ENCODE results near the gene DNAJC24. TPM values are rescaled to one million over a fixed set of nuclear protein-coding genes. Genes with fewer than 3 reads are reported as not detected.

Gene DNAJC24
- total RNA-seq, 1 experiment from 2014 or later = 19.0 TPM

GRCh38 chr11:31449040-31449439 is 79.4 kb downstream of the DNAJC24 start:
- Mint-ChIP-seq H3K9me3 (ENCODE audit: unreplicated experiment) (peaks cover 10% of the 10 kb centered on the region), H3K4me3 (ENCODE audit: unreplicated experiment) (no peak overlapping the region), H3K4me1 (ENCODE audit: insufficient read depth, unreplicated experiment) (peaks cover 10% of the 10 kb centered on the region), H3K27ac (ENCODE audit: low read depth, unreplicated experiment) (no peak overlapping the region), H3K27me3 (ENCODE audit: insufficient read depth, unreplicated experiment) (no peaks in the 10 kb centered on the region), H3K36me3 (ENCODE audit: insufficient read depth, unreplicated experiment) (peaks cover 9% of the 10 kb centered on the region)
- POLR2A ChIA-PET = interaction anchor here (0.6 to 0.7 kb wide), 2 partner anchors 11 to 59 kb away, joined by 3 to 4 read pairs; no protein-coding TSS in a partner anchor
- intact Hi-C loops (cut with micrococcal nuclease) = no loop called here
- no peak for DNase-seq (ENCODE audit: unreplicated experiment)
- no TSS peak for BruUV-seq (replicated peaks)
- no peak for TF ChIP-seq CTCF (IDR thresholded peaks at IDR 0.05; ENCODE audit: unreplicated experiment)
- CTCF ChIA-PET = interaction anchor here (0.6 to 0.7 kb wide), 3 partner anchors 17 to 68 kb away, joined by 3 read pairs; no protein-coding TSS in a partner anchor

GRCh38 chr11:31450841-31451240 is 81.2 kb downstream of the DNAJC24 start:
- no peak for TF ChIP-seq CTCF (IDR thresholded peaks at IDR 0.05; ENCODE audit: unreplicated experiment)
- peaks cover 9% of the 10 kb centered on the region for H3K4me1 Mint-ChIP-seq (ENCODE audit: insufficient read depth, unreplicated experiment)
- H3K36me3 Mint-ChIP-seq (ENCODE audit: insufficient read depth, unreplicated experiment) = peaks cover 5% of the 10 kb centered on the region
- no peak overlapping the region for H3K4me3 Mint-ChIP-seq (ENCODE audit: unreplicated experiment)
- ChIA-PET CTCF (interaction anchor here (0.6 kb wide), 1 partner anchor 874 kb away, joined by 3 read pairs; no protein-coding TSS in a partner anchor), POLR2A (interaction anchor here (0.6 kb wide), 1 partner anchor 1679 kb away, joined by 3 read pairs; no protein-coding TSS in a partner anchor)
- H3K9me3 Mint-ChIP-seq (ENCODE audit: unreplicated experiment) = peaks cover 10% of the 10 kb centered on the region
- BruUV-seq (replicated peaks) = no TSS peak
- no peak overlapping the region for H3K27ac Mint-ChIP-seq (ENCODE audit: low read depth, unreplicated experiment)
- intact Hi-C loops (cut with micrococcal nuclease) = no loop called here
- DNase-seq (ENCODE audit: unreplicated experiment) = no peak
- no peaks in the 10 kb centered on the region for H3K27me3 Mint-ChIP-seq (ENCODE audit: insufficient read depth, unreplicated experiment)

- TF ChIP-seq CTCF (IDR thresholded peaks at IDR 0.05; ENCODE audit: unreplicated experiment) = no peak
- Mint-ChIP-seq H3K4me3 (ENCODE audit: unreplicated experiment) (no peak overlapping the region), H3K9me3 (ENCODE audit: unreplicated experiment) (peaks cover 10% of the 10 kb centered on the region), H3K4me1 (ENCODE audit: insufficient read depth, unreplicated experiment) (no peaks in the 10 kb centered on the region), H3K27me3 (ENCODE audit: insufficient read depth, unreplicated experiment) (no peaks in the 10 kb centered on the region), H3K27ac (ENCODE audit: low read depth, unreplicated experiment) (no peak overlapping the region), H3K36me3 (ENCODE audit: insufficient read depth, unreplicated experiment) (peaks cover 5% of the 10 kb centered on the region)
- ChIA-PET POLR2A (no interaction called here), CTCF (no interaction called here)
- intact Hi-C loops (cut with micrococcal nuclease) = no loop called here
- no peak for DNase-seq (ENCODE audit: unreplicated experiment)
- BruUV-seq (replicated peaks) = no TSS peak
These were observed 85.5 kb downstream of the DNAJC24 start for GRCh38 chr11:31455177-31455576.

GRCh38 chr11:31464436-31464835 is 94.8 kb downstream of the DNAJC24 start:
- POLR2A ChIA-PET = no interaction called here
- no TSS peak for BruUV-seq (replicated peaks)
- Mint-ChIP-seq H3K27ac (ENCODE audit: low read depth, unreplicated experiment) (no peak overlapping the region), H3K9me3 (ENCODE audit: unreplicated experiment) (peaks cover 7% of the 10 kb centered on the region), H3K27me3 (ENCODE audit: insufficient read depth, unreplicated experiment) (no peaks in the 10 kb centered on the region), H3K36me3 (ENCODE audit: insufficient read depth, unreplicated experiment) (no peaks in the 10 kb centered on the region), H3K4me3 (ENCODE audit: unreplicated experiment) (no peak overlapping the region), H3K4me1 (ENCODE audit: insufficient read depth, unreplicated experiment) (no peaks in the 10 kb centered on the region)
- no peak for TF ChIP-seq CTCF (IDR thresholded peaks at IDR 0.05; ENCODE audit: unreplicated experiment)
- CTCF ChIA-PET = interaction anchor here (0.6 to 0.8 kb wide), 4 partner anchors 11 to 236 kb away, joined by 3 read pairs; no protein-coding TSS in a partner anchor
- intact Hi-C loops (cut with micrococcal nuclease) = no loop called here
- DNase-seq (ENCODE audit: unreplicated experiment) = no peak
